Stimulated activated naive CD4-positive, alpha-beta T cell treated with Interleukin-2 at 50 U/mL for 16 hours (primary cell): ENCODE measurements around the gene PRG2.
"Not testable (repeated sequence)": the region's sequence is repeated elsewhere in the genome, so short reads cannot be mapped to it uniquely, and the experiment has no call there.

Experiments
- DNase-seq: peaks from one replicate; lab custom pipeline; 2025; lab: John Stamatoyannopoulos, UW

The PRG2 gene

GRCh38 chr11:57419146-57419545 lies 28.7 kb upstream of the PRG2 start:
- DNase-seq: no peak

GRCh38 chr11:57418131-57418530 lies 27.7 kb upstream of the PRG2 start:
- no peak for DNase-seq

DNA sequence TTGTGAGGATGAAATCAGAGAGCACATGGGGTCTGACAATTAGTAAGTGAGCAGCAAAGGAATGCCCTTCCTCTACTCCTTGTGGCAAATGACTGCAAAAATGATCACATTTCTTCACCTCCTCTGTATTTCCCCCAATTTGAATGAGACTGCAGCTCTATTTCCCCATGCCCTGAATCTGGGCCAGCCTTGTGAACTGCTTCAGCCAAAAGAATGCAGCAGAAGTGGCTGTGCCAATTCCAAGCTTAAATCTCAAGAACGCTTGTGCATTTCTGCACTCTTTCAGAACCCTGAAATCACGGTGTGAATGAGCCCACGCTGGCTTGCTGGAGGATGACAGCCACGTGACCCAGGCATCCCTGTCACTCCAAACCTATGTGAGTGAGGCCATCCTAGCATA lies 26.6 kb upstream of the PRG2 start:
- DNase-seq: no peak

- DNase-seq: no peak
These were observed 26.0 kb upstream of the PRG2 start for GRCh38 chr11:57416436-57416835.

GRCh38 chr11:57414612-57415212 lies 24.3 kb upstream of the PRG2 start:
- no peak for DNase-seq

DNA sequence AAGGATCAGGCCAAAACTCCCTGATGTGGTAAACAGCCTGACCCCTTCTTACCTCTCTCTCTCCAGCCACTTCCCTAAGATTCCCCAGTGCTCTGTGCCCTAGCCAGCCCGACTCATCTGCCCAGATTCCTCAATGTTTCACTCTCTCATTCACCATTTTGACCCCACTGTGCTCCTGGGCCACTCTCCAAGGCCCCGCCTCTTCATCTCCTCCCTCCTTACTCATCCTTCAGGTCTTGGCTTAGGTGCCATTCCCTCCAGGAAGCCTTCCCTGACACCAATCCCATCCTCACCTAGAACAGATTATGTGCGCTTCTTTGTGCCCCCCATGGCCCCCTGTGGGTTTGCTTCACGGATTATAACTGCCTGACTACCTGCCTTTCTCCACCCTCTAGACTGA lies 23.2 kb upstream of the PRG2 start:
- DNase-seq: no peak

DNA sequence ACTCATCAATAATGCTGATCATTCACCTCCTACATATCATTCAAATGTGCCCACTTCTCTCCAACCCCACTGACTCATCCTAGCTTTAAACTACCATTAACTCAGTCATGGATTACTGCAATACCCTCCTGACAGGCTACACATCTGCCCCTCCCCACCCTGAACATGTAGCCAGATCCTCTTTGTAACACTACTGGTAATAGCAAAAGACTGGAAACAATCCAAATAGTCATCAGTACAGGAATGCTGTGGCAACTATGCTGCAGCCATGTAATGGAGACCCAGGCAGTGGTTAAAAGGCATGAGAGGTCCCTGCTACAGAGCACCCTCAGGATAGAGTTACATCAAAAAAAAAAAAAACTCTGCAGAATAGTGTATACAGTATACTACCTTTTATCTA lies 19.8 kb upstream of the PRG2 start:
- DNase-seq: no peak

DNA sequence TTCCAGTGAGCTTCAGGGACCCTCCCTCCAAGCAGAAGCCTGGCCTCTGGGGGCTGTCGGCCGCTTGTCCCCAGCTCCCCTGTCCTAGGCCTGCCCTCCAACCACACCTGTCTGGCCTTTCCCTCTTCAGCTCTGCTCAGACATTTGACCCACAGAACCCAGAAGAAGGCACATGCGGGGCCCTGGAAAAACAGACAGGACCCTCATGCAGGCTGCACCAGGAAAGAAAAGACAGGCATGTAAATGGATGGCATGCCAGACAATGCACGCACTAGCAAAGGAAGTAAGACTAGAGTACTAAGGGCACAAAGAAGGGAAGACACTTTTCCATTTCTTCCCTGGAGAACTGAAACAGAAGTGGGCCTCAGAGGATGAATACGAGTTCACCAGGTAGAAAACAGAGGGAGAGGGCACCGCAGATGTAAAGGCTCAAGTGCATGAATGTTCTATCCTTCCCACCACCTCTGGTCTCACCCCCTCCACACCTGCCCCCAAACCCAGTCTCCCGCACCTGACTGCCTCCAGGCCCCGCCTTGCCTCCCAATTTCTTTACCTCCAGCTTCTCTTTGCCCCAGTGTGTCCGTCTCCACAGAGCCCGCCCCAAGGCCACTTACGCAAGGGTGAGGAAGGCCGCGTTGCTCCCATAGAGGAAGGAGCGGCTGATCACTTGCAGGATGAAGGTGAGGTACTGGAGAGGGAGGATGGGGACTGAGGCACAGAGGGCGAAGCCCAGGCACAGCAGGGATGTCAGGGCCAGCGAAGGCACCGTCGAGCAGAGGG lies 19.1 kb upstream of the PRG2 start:
- DNase-seq: no peak

DNA sequence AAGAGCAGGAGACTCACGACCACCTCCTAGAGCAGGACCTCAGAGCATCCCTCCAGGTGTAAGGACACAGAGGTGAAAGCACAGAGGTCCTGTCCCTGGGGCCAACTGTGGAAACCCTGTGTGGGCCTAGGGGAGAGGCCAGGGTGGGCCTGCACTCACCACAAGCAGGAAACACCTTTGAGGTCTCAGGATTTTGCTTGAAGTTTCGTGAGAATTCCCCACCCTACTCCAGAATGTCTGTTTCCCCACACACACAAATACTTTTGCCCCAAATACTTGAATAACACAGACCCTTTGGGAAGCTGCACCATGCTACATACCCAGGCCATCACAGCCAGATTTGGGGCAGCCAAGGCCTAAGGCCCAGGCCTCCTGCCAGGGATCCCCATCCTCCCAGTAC lies 18.3 kb upstream of the PRG2 start:
- DNase-seq: no peak

DNA sequence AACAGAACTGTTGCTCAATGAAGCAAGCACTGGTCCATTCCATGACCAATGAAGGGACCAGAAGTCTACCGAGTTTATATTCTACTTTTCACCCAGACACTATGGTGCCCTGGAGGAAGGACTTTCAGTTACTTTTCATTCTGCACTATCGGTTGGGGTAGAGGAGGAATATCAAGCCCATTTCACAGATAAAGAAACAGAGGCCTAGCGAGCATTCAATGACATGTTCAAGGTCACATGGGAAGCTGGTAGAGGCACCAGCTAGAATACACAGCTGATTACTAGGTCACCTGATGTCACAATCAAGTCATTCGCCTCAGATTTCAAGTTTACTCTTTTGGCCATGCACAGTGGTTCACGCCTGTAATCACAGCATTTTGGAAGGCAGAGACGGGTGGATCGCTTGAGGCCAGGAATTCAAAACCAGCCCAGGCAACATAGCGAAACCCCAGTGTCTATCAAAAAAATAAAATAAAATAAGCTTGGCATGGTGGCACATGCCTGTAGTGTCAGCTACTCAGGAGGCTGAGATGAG lies 17.6 kb upstream of the PRG2 start:
- DNase-seq: no peak

DNA sequence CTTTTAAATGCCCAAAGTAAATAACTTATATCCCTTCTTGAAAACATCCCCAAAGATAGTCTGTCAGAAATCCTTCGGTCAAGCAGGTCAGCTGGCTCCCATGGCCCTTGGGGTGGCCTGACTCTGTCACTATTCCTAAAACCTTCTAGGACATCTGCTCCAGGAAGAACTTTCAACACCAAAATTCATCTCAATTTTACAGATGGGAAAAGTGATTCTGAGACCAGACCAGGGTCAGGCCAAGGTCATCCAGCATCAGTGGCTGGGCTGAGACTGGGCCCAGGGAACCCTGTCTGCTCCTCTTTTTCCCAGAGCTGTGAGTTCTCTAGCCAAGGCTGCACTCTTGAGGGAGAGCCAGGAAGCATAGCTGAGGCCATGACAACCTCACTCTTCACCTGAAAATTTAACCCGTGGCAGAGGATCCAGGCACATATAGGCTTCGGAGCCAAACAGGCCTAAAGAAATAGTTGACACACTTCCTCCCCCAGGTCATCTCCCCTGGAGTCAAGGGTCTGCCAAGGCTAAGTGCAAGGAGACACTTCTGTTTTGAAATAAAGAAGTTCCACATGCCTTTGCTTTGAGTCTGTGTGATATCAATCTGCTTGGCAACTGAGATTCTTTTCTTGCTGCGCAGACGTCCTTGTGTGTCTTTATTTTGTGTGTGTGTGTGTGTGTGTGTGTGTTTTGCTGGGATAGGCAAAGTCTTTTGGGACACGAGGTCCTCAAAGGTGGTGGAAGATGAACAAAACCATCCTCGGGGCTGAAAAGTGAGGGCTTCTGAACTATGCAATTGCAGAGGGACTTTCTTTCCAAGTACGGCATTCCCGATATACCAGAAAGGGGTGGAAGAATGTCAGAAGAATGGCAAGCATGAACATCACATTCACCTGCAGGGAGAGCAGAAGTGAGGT lies 16.8 kb upstream of the PRG2 start:
- DNase-seq: no peak

DNA sequence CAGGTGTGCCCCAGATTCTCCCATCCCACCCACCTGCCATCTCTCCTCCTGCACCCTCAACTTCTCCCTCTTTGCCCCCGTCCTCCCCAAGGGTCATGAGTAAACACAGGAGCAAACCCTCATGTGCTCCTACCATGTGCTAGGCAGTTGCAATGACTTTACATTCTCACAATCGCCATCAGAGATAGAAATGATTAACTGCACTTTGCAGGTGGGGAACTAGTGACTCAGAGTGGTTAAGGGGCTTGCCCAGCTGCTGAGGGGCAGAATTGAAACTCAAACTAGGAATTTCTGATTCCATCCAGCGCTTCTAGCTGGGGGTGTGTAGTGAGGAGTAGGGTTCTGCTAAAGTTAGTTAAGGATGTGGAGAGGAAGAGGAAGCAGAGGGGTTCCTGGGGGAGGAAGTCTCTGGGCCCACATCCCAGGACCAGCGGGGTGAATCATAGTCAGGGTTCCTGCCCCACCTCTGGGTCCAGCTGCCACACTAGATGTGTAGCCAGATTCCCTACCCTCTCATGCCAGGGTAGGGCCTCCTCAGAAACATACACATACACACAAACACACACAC lies 16.0 kb upstream of the PRG2 start:
- peak; percentile 43 for DNase-seq

DNA sequence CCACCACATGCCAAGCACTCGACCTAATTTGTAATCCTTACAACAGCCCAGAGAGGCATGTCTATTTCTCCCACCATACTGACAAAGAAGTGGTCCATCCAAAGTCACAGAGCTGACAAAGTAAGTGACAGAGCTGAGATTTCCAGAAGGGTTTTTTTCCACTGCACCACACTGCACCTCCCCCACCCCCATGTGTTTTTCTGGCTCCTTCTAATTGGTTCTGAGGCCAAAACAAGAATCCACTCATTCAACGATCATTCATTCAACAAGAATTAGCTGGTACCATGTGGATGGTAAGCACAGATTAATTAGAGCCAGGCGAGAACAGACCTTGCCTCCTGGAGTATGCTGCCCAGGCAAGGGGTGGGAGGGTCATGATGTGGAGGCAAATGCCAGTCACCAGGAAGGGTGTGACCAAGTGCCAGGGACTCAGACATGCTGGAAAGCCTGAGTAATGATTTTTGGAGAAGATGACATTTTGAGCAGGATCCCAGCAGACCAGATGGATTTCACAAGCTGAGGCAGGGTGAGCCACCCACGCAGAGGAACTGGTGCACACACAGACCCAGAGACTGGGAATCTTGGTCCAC lies 14.9 kb upstream of the PRG2 start:
- no peak for DNase-seq

- no peak for DNase-seq
These were observed 13.3 kb upstream of the PRG2 start for GRCh38 chr11:57403802-57404147.

GRCh38 chr11:57403003-57403801 lies 12.8 kb upstream of the PRG2 start:
- not testable (repeated sequence) for DNase-seq

DNA sequence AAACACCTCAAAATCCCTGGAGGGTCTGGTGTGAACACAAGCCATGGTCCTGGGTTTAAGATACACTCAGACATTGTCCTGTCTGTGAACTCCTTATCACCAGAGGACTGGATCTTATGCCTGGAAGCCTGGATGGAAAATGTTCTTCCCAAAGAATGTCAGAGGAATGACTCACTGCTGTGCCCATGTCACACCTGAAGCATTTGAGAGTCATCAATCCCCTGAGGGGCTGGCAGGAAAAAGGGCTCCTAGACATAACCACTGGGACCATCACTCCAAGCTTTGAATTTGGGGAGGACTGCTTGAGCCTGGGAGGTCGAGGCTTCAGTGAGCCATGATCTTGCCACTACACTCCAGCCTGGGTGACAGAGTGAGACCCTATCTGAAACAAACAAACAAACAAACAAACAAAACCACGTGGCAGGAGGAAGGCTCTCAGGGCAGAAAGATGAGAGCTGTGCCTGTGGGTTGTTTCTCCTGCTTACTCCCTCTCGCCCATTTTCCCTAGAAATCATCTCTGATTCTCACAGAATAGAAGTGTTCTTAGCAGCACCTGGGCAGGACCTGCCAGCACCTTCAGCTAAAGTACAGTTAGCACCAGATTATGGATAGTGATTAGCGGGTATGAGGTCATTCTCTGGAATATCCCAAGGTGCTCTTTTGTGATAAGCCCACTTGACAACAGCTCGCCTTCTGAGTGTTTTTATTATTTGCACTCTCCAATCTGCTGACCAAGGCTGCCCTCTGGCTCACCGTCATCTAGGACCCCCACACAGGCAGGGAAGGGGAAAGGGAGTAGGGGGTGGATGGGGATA lies 11.9 kb upstream of the PRG2 start:
- DNase-seq: no peak

GRCh38 chr11:57399972-57400578 lies 9.6 kb upstream of the PRG2 start:
- no peak for DNase-seq

- no peak for DNase-seq
These were observed 8.8 kb upstream of the PRG2 start for GRCh38 chr11:57399221-57399620.

- DNase-seq: no peak
These were observed 7.0 kb upstream of the PRG2 start for GRCh38 chr11:57397394-57397990.
